NCI-H2029 (cell line): ENCODE measurements around the gene CFAP53.
A peak's percentile ranks its signal among the peaks of the same experiment; 100 is the strongest.
"Not testable (repeated sequence)": the region's sequence is repeated elsewhere in the genome, so short reads cannot be mapped to it uniquely, and the experiment has no call there.

Experiments used
- DNase-seq: peaks from one replicate; lab custom pipeline; 2025; lab: John Stamatoyannopoulos, UW

The CFAP53 gene

GRCh38 chr18:50266248-50266704, at the start of gene CFAP53:
Gene CFAP53 (minus strand): TSS chr18:50266495. CDS start chr18:50266404, 91 bp downstream.
- peak; percentile 76 for DNase-seq

- DNase-seq: no peak
Measured at GRCh38 chr18:50315100-50315871, 49.0 kb upstream of the CFAP53 start.

GRCh38 chr18:50313873-50314460, 47.7 kb upstream of the CFAP53 start:
- no peak for DNase-seq

GRCh38 chr18:50313031-50313607, 46.8 kb upstream of the CFAP53 start:
- no peak for DNase-seq

- DNase-seq: no peak
Measured at GRCh38 chr18:50312296-50313030, 46.2 kb upstream of the CFAP53 start.

- no peak for DNase-seq
Measured at GRCh38 chr18:50311650-50312049, 45.4 kb upstream of the CFAP53 start.

- DNase-seq: no peak
Measured at GRCh38 chr18:50310080-50310479, 43.8 kb upstream of the CFAP53 start.

- DNase-seq: not testable (repeated sequence)
Measured at GRCh38 chr18:50308851-50309250, 42.6 kb upstream of the CFAP53 start.

GRCh38 chr18:50307738-50308470, 41.6 kb upstream of the CFAP53 start:
- DNase-seq: peak; percentile 86

GRCh38 chr18:50307400-50307737, 41.1 kb upstream of the CFAP53 start:
- DNase-seq: no peak

GRCh38 chr18:50306944-50307343, 40.6 kb upstream of the CFAP53 start:
- DNase-seq: no peak

GRCh38 chr18:50301074-50301473, 34.8 kb upstream of the CFAP53 start:
- DNase-seq: no peak

- no peak for DNase-seq
Measured at GRCh38 chr18:50299626-50300388, 33.5 kb upstream of the CFAP53 start.

GRCh38 chr18:50298443-50299284, 32.4 kb upstream of the CFAP53 start:
- DNase-seq: no peak

GRCh38 chr18:50297621-50298442, 31.5 kb upstream of the CFAP53 start:
- DNase-seq: peak; percentile 57

GRCh38 chr18:50293039-50293438, 26.7 kb upstream of the CFAP53 start:
- no peak for DNase-seq

- no peak for DNase-seq
Measured at GRCh38 chr18:50289108-50289443, 22.8 kb upstream of the CFAP53 start.

- not testable (repeated sequence) for DNase-seq
Measured at GRCh38 chr18:50288348-50289107, 22.2 kb upstream of the CFAP53 start.
